K562 (cell line): ENCODE results near the gene ADD2.

ENCODE experiments used
- AFF4 ChIP-seq: sonication (generic); formaldehyde crosslinking; IDR thresholded peaks from 2 replicates; pipeline ENCODE4 v1.8.0; 2023; ENCODE audit warnings: mild to moderate bottlenecking, missing genetic modification reagents
- EGR1 ChIP-seq: fragments of 450-650 bp; conservative IDR thresholded peaks from 2 replicates; pipeline ENCODE4 v1.6.1; 2017; ENCODE audit warnings: mild to moderate bottlenecking
- EP300 ChIP-seq: IDR thresholded peaks from 2 replicates; pipeline ENCODE4 v1.6.1; 2012; ENCODE audit warnings: low read length, improper control_type of control experiment
- FOSL1 ChIP-seq: fragments of 200-800 bp; sonication (Bioruptor generic); conservative IDR thresholded peaks from 2 replicates; pipeline ENCODE4 v1.6.1; 2016; ENCODE audit warnings: missing genetic modification characterization, missing compliant biosample characterization
- JUN ChIP-seq, 2 experiments: sonication (generic) in 1 of 2; formaldehyde crosslinking in 1 of 2; IDR thresholded peaks; 2 replicates each; pipeline versions ENCODE4 v1.6.1 to v1.8.0; 2012 to 2022; ENCODE audit warnings: borderline replicate concordance in 2 of 2, mild to moderate bottlenecking in 2 of 2, improper control_type of control experiment in 1 of 2, low read depth in 1 of 2, low read length in 1 of 2, missing genetic modification reagents in 1 of 2
- KLF16 ChIP-seq: IDR thresholded peaks from 2 replicates; pipeline ENCODE4 v1.6.1; 2016; ENCODE audit warnings: antibody characterized with exemption
- MYC ChIP-seq, 2 experiments: fragments of 250-450 bp in 1 of 2; sonication (Bioruptor Pico) in 1 of 2; IDR thresholded peaks; 2 replicates each; pipeline versions ENCODE4 v1.5.1 to v1.6.1; 2012 to 2021; ENCODE audit warnings: low read depth in 2 of 2, borderline replicate concordance in 1 of 2, improper control_type of control experiment in 1 of 2, low read length in 1 of 2, mild to moderate bottlenecking in 1 of 2, moderate library complexity in 1 of 2
- NFXL1 ChIP-seq: fragments of 450-650 bp; formaldehyde crosslinking; IDR thresholded peaks from 2 replicates; pipeline ENCODE4 v1.4.0; 2021; ENCODE audit warnings: mild to moderate bottlenecking
- TAF7 ChIP-seq: fragments of 450-650 bp; IDR thresholded peaks from 2 replicates; pipeline ENCODE4 v1.6.1; 2016; ENCODE audit warnings: missing genetic modification characterization, missing compliant biosample characterization
- ZNF324 ChIP-seq: fragments of 250-450 bp; sonication (Bioruptor Pico); IDR thresholded peaks from 2 replicates; pipeline ENCODE4 v1.4.0; 2020; ENCODE audit warnings: mild to moderate bottlenecking
- ZNF395 ChIP-seq: fragments of 200-800 bp; sonication (Bioruptor generic); IDR thresholded peaks from 2 replicates; pipeline ENCODE4 v1.6.1; 2017; ENCODE audit warnings: missing genetic modification characterization, missing compliant biosample characterization
- TF ChIP-seq, protein P1 (sequence below), 3 experiments: IDR thresholded peaks in 2 of 3; conservative IDR thresholded peaks in 1 of 3; 2 replicates each; pipeline ENCODE4 v1.5.1; 2011 to 2012; ENCODE audit warnings: low read length in 3 of 3, mild to moderate bottlenecking in 3 of 3, control low read depth in 2 of 3, improper control_type of control experiment in 1 of 3, inconsistent platforms in 1 of 3, low read depth in 1 of 3, mixed read lengths in 1 of 3, moderate library complexity in 1 of 3; ENCODE audit not compliant: insufficient read depth in 2 of 3

- TF ChIP-seq, protein P1, sequence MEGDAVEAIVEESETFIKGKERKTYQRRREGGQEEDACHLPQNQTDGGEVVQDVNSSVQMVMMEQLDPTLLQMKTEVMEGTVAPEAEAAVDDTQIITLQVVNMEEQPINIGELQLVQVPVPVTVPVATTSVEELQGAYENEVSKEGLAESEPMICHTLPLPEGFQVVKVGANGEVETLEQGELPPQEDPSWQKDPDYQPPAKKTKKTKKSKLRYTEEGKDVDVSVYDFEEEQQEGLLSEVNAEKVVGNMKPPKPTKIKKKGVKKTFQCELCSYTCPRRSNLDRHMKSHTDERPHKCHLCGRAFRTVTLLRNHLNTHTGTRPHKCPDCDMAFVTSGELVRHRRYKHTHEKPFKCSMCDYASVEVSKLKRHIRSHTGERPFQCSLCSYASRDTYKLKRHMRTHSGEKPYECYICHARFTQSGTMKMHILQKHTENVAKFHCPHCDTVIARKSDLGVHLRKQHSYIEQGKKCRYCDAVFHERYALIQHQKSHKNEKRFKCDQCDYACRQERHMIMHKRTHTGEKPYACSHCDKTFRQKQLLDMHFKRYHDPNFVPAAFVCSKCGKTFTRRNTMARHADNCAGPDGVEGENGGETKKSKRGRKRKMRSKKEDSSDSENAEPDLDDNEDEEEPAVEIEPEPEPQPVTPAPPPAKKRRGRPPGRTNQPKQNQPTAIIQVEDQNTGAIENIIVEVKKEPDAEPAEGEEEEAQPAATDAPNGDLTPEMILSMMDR (IDR thresholded peaks at IDR 0.05 in 2 of 3, conservative IDR thresholded peaks at IDR 0.05 in 1 of 3; ENCODE audit: insufficient read depth in 2 of 3, low read depth in 1 of 3, low read length in 3 of 3), result no peak
- TF ChIP-seq EP300 (no peak), ZNF395 (CRISPR knock-in tag) (no peak), FOSL1 (tag) (no peak), JUN (IDR thresholded peaks at IDR 0.05; ENCODE audit: borderline replicate concordance, low read depth, low read length) (no peak), JUN (CRISPR knock-in tag; IDR thresholded peaks at IDR 0.05; ENCODE audit: borderline replicate concordance) (no peak), ZNF324 (CRISPR knock-in tag) (no peak), TAF7 (no peak), NFXL1 (CRISPR knock-in tag) (no peak), MYC (IDR thresholded peaks at IDR 0.05; ENCODE audit: low read depth, low read length) (no peak), MYC (CRISPR knock-in tag; IDR thresholded peaks at IDR 0.05; ENCODE audit: borderline replicate concordance, low read depth) (no peak), KLF16 (no peak), AFF4 (no peak), EGR1 (no peak)
These were observed 38.6 kb upstream of the ADD2 start for GRCh38 chr2:70806620-70807019.
